Measurements from ENCODE around the gene SPATA19.

DNA sequence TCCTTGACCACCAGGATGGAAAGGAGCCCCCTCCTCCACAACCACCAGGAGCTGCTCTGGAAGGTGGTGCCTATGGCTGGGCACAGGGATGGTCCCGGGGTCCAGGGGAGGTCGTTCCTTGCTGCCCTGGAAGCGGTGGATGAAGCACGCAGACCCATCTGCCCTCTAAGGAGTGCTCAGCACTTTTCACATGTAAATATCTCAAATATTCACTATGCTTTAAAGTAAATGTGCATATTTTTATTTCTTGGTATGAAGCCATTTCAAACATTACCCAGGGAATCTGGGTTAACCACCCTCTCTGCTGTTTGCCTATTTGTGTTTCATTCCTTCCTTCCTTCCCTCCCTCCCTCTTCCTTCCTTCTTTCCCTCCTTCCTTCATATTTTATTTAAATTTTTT is 21.7 kb downstream of the SPATA19 start:
- TF ChIP-seq CTCF (IDR thresholded peaks at IDR 0.05) (no peak), POLR2A (IDR thresholded peaks at IDR 0.05) (no peak), POLR2AphosphoS5 (IDR thresholded peaks at IDR 0.05) (no peak)
